SK-N-MC (cell line): ENCODE results near the gene SHC3.

Experiments used
- EZH2 ChIP-seq: fragments of 200-600 bp; sonication (generic); IDR thresholded peaks from one replicate; pipeline ENCODE4 v1.6.1; 2017; ENCODE audit warnings: antibody characterized with exemption
- FOXP2 ChIP-seq: optimal IDR thresholded peaks from 2 replicates; pipeline ENCODE3; 2011; ENCODE audit warnings: mild to moderate bottlenecking, moderate library complexity; ENCODE audit not compliant: insufficient read depth; ENCODE audit errors: extremely low read length, control extremely low read depth
- POLR2AphosphoS5 ChIP-seq: IDR thresholded peaks from 2 replicates; pipeline ENCODE4 v1.6.1; 2012; ENCODE audit warnings: mild to moderate bottlenecking, low read depth, low read length, borderline replicate concordance

GRCh38 chr9:88992556-88992955 lies 186.1 kb downstream of the SHC3 start:
- TF ChIP-seq EZH2, result no peak
- TF ChIP-seq POLR2AphosphoS5, result no peak
- TF ChIP-seq FOXP2, result no peak
